Gastroesophageal sphincter (tissue), 3 donors: ENCODE data around the gene PCBP3.

Experiments
- EP300 ChIP-seq: sonication (generic); formaldehyde crosslinking; IDR thresholded peaks from one replicate; pipeline ENCODE4 v1.6.1; 2017; ENCODE audit warnings: antibody characterized with exemption, mild to moderate bottlenecking
- POLR2A ChIP-seq, 2 donors: fragments of 450-650 bp; IDR thresholded peaks; one replicate each; pipeline ENCODE4 v1.6.1; 2017; ENCODE audit warnings: antibody characterized with exemption in 2 of 2, mild to moderate bottlenecking in 2 of 2, moderate library complexity in 1 of 2
- POLR2AphosphoS5 ChIP-seq: sonication (generic); formaldehyde crosslinking; IDR thresholded peaks from one replicate; pipeline ENCODE4 v1.6.1; 2017; ENCODE audit warnings: antibody characterized with exemption
- TF ChIP-seq, protein P1 (sequence below), 4 experiments: fragments of 200-600 bp in 2 of 4; fragments of 450-650 bp in 2 of 4; sonication (generic) in 1 of 4; IDR thresholded peaks; one replicate each; pipeline ENCODE4 v1.5.1; 2017 to 2019; ENCODE audit warnings: antibody characterized with exemption in 4 of 4, mild to moderate bottlenecking in 2 of 4, moderate library complexity in 2 of 4

DNA sequence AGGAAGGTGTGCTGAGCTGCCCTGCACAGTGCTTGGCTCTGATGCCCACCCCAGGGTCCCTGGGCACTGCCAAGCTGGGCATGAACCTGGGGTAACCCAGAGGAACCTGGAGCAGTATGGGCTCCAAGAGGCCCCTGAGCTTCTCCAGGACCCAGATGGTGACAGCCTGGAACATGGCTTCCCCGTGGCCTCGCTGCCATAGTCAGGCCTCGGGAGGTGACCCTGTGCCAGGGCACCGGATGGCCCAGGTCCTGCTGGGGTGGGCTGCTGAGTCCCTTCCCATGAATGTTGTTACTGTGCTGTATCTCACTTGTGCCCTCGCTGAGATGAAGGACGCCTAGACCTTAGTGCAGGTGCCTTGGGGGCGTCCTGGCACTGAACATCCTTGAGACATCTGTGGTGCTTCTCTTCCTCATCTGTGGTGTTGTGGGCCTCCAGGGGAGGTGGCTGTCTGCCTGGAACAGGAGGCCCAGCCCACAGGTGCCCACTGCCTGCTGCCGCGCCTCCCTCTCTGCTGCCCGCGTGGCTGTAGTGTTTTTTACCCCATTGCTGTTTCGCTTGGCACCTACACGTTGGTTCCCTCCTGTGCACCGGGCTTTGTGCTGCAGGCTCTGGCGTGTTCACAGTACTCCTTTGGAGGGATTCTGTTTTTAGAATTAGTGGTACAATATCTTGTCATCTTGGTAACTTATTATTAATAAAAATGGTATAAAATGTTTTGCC lies 160.3 kb downstream of the PCBP3 start:
- TF ChIP-seq EP300 = no peak
- TF ChIP-seq, protein P1, sequence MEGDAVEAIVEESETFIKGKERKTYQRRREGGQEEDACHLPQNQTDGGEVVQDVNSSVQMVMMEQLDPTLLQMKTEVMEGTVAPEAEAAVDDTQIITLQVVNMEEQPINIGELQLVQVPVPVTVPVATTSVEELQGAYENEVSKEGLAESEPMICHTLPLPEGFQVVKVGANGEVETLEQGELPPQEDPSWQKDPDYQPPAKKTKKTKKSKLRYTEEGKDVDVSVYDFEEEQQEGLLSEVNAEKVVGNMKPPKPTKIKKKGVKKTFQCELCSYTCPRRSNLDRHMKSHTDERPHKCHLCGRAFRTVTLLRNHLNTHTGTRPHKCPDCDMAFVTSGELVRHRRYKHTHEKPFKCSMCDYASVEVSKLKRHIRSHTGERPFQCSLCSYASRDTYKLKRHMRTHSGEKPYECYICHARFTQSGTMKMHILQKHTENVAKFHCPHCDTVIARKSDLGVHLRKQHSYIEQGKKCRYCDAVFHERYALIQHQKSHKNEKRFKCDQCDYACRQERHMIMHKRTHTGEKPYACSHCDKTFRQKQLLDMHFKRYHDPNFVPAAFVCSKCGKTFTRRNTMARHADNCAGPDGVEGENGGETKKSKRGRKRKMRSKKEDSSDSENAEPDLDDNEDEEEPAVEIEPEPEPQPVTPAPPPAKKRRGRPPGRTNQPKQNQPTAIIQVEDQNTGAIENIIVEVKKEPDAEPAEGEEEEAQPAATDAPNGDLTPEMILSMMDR (IDR thresholded peaks at IDR 0.05) = no peak
- no peak for TF ChIP-seq POLR2A (IDR thresholded peaks at IDR 0.05)
- no peak for TF ChIP-seq POLR2AphosphoS5
